ENCODE data around the gene FRMPD4. TPM values are rescaled to one million over a fixed set of nuclear protein-coding genes. Genes with fewer than 3 reads are reported as not detected.
"Not testable (repeated sequence)": the region's sequence is repeated elsewhere in the genome, so short reads cannot be mapped to it uniquely, and the experiment has no call there.

FRMPD4 gene
- total RNA-seq = 1.2 TPM
- long read RNA-seq, partial matches to known transcripts = 0 of 1 reads
- long read RNA-seq, other reads (novel, unspliced or antisense) = 1 of 1 reads

DNA sequence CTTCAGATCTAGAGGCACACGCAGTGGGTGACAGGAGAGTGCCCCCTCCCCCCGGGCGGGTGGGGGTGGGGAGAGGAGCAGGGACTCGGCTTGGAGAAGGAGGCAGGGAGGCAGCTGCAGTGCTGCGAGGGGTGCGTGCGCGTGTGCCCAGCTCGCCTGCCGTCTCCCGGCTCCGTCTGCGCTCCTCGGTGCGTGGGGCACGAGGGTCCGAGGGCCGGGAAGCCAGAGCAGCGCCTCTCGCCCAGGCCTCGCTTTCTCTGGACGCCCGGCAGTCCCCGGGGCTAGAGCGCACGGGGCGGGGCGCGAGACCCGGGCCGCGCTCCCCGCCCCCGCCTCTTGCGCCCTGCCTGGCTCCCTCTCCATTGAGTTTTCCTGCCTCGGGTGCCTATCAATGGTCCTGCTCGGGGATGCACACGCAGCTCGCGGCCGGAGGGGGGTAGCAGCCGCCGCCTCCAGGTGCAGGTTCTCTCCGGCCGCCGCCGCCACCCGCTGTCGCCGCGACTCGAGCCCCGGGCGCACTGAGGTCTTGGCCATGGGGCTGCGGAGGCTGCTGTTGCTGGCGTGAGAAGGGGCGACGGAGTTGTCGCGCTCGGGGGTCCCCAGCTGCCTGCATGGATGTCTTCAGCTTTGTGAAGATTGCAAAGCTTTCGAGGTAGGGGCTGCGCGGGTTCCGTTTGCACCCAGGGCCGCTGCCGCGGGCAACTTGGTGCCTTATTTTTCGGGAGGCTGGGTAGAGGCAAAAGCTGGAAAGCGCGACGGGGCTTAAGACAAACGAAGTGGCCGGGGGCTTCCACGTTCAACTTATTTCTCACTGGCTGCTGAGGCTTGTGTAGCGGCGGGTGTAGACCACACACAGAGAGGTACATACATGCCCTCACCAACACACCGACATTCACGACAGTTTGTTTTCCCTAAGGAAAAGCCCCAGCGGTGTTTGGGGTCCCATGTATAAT is at the start of gene FRMPD4:
TSS of gene FRMPD4 (plus strand) at position 113 of the 953 bp plus-strand sequence. CDS start at position 612, 499 bp downstream.
- DNase-seq (ENCODE audit: missing footprints) (peak; percentile 51), ATAC-seq (no peak)
- intact Hi-C loops (cut with DNase I) = no loop called here

DNA sequence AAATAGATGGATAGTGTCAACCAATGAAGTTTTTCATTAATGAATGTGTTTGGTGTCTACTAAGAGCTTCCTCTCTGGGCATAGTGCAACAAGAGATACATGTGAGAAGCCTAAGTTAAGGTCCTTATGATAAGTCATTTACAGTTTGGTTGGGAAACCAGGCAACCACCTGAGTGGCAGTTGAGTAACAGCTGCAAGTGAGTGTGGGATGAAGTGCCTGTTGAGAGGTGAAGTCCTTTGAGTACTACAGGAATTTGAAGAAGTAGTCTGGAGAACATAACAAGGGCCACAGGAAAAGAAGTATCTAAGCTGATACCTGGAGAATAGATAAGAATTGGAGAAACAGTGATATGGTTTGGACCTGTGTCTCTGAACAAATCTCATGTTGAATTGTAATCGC is 48.5 kb upstream of the FRMPD4 start:
- intact Hi-C loops (cut with DNase I) = loop anchor here (10.0 kb wide), 1 partner anchor 475 kb away; no protein-coding TSS in a partner anchor
- DNase-seq (ENCODE audit: missing footprints) (no peak), ATAC-seq (no peak)

DNA sequence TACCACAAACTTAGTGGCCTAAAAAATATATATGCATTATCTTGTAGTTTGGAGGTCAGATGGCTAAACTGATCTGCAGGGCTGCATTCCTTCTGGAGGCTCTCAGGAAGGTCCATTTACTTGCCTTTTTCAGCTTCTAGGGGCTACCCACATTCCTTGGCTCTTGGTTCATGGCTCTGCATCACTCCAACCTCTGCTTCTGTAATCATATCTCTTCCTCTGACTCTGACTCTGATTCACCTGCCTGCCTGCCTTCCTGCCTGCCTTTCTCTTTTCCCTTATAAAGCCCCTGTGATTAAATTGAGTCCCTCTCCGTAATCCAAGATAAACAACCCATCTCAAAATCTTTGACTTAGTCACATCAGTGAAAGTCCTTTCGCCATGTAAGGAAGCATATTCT is 25.0 kb upstream of the FRMPD4 start:
- DNase-seq (ENCODE audit: missing footprints) (no peak), ATAC-seq (no peak)
- intact Hi-C loops (cut with DNase I) = no loop called here

DNA sequence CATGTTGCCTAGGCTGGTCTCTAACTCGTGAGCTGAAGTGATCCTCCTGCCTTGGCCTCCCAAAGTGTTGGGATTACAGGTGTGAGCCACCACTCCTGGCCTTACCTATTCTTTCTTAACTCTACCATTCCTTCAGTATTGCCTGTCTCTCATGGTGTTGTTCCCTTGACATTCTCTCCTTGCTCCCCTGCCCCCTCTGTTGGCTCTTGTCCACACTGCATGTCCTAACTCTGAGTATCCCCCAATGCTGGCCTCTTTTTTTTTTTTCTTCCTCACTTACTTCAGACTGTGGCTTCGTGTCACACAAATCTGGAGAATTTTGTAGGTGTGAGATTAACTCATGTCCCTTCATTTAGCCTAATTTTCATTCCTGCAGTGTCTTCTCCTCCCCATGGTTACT is 22.9 kb upstream of the FRMPD4 start:
- ATAC-seq (no peak), DNase-seq (ENCODE audit: missing footprints) (no peak)
- intact Hi-C loops (cut with DNase I) = no loop called here

DNA sequence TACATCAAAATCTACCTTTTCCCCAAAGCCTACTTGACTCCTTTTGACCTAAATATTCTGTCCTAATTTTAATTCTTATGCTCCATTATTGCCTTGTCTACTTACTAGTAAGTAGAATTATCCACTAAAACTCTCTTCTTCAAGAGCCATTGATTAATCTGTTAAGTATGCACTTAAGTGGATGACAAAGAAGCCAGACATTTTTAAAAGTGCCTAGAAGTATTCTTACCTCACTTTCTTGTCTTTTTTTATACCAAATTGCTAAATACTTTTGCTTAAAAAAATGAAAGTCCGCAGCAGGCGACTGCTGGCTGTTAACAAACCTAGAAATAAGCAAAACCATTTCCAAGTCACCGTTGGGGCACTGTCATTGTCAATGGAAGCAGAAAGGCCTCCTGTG is 20.1 kb upstream of the FRMPD4 start:
- intact Hi-C loops (cut with DNase I) = no loop called here
- no peak for ATAC-seq
- DNase-seq (ENCODE audit: missing footprints) = no peak

DNA sequence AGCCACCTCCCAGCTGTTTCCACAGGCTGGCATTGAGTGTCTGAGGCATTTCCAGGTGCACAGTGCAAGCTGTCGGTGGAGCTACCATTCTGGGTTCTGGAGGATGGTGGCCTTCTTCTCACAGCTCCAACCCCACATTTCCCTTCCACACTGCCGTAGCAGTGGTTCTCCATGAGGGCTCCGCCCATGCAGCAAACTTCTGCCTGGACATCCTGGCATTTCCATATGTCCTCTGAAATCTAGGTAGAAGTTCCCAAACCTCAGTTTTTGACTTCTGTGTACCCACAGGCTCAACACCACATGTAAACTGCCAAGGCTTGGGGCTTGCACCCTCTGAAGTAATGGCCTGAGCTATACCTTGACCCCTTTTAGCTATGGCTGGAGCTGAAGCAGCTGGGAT is 10.3 kb upstream of the FRMPD4 start:
- ATAC-seq = no peak
- intact Hi-C loops (cut with DNase I) = no loop called here
- DNase-seq (ENCODE audit: missing footprints) = no peak

DNA sequence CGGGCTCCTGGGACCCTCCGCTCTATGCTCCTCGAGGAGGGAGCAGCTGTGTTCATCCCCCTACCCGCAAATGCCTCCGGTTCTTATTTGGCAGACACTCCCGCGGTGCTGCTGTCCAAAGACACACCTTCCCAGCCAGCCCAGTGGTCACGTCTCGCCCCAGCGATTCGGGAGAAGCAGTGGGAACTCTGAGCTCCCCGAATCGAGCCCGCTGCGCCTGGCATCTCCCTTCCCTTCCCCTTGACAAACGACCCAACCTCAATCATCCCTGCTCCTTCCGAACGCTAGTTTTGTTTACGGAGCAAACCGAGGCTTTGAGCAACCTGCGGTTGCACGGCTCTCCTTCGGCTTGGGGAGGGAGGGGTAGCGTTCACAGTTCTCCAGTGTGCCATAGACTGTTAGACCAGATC is 317 bp upstream of the FRMPD4 start:
- DNase-seq (ENCODE audit: missing footprints) (no peak), ATAC-seq (no peak)
- intact Hi-C loops (cut with DNase I) = no loop called here

DNA sequence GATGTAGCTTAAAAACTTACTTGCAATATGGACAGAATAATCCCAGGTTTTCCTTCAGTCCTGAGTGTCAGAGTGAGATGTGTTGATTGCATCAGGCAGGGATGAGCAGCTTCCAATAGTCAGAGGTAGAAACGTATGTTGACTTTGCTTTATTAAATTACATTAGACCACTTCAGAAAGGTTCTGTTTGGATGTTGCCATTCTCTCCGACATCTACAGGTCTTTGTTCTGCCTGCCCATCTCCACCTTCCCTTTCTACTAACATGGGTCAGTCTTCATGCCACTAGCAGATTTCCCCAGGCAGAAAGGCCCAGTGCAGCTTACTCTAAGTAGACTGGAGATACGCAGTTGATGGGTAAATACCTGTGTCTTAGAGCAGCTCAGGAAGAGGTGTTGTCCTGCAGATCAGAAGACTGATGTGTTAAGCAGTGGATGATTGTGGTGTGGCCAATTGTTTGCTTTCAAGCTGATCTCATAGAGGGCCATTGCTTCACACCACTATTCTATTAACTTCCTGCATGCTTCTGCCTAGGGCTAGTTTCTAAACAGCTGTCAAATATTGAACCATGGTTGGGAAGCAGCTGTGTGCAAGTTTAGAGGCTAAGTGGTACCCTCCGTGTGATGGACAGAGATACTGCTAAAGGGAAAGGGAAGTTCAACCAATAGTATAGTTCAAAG is 1.8 kb downstream of the FRMPD4 start:
- no peak for ATAC-seq
- no peak for DNase-seq (ENCODE audit: missing footprints)
- intact Hi-C loops (cut with DNase I) = no loop called here

DNA sequence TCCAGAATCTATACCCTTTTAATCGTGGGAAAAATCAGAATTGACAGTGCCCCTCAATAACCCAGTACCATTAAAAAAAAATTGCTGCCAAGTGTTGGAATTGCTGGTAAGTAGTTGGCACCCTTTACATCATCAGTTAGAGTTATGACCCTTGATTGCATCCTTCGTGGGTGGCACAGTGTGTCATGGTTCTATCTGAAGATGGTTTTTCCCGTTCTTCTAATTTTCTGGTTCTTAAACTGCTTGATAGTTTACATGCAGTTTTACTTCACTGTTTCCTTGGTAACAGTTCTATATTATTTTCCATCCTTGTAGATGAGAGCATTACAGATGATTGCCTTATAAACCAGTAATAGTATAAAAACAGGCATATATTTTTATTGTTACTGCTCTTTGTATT is 3.2 kb downstream of the FRMPD4 start:
- no peak for ATAC-seq
- intact Hi-C loops (cut with DNase I) = no loop called here
- DNase-seq (ENCODE audit: missing footprints) = no peak

DNA sequence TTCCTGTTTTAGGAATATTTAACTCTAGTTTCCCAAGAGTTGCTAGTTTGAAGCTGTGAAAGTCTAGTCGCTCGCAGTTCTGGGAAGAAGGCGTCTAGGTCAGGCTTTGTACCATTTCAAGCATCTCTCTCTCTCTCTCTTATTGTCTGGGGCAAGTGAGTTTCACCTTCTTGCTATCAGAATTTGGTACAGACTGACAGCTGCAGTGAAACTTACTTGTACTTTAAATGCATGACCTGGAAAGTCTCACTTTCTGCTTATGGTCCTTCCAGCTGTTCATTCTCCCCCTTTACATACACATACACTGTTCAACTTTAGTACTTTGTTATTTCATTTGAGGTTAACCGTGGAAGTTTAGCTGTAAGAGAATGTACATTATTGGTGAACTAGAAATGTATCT is 4.4 kb downstream of the FRMPD4 start:
- DNase-seq (ENCODE audit: missing footprints) (no peak), ATAC-seq (no peak)
- intact Hi-C loops (cut with DNase I) = no loop called here

DNA sequence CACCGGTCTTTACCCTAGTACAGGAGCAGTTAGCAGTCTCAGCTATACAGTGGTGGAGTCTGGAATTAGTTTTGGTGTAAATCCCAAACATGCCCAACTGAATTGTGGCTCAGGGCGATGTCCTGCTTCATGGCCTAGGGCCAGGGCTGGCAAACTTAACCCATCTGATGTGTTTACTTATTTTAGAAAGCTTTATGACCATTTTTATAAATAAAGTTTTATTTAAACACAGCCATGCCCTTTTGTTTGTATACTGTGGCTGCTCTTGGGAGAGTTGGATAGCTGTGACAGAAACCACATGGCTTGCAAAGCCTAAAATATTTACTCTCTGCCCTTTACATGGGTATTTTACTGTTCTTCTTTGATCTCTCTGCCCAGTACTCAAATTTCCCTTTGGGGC is 7.1 kb downstream of the FRMPD4 start:
- ATAC-seq (no peak), DNase-seq (ENCODE audit: missing footprints) (no peak)
- intact Hi-C loops (cut with DNase I) = no loop called here

DNA sequence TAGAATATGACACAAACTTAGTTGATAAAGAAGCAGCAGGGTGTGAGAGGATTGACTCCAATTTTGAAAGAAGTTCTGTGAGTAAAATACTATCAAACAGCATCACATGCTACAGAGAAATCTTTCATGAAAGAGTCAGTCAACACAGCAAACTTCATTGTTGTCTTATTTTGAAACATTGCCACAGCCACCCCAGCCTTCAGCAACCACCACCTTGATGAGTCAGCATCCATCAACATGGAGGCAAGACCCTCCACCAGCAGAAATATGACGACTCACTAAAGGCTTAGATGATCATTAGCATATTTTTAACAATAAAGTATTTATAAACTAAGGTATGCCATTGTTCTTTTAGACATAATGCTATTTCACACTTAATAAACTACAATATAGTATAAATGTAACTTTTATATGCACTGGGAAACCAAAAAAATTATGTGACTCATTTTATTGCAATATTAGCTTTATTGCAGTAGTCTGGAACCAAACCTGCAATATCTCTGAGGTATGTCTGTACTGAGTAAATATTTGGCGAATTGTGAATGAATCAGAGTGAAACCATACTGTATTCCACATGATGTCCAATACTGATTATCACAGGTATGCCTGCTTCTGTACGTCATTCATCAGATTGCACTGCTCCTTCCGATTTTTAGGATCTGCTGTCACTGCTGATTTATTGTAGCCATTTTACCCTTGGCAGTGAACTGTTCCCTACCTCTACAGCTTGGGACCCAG is 11.6 kb downstream of the FRMPD4 start:
- DNase-seq (ENCODE audit: missing footprints) (no peak), ATAC-seq (no peak)
- intact Hi-C loops (cut with DNase I) = no loop called here

DNA sequence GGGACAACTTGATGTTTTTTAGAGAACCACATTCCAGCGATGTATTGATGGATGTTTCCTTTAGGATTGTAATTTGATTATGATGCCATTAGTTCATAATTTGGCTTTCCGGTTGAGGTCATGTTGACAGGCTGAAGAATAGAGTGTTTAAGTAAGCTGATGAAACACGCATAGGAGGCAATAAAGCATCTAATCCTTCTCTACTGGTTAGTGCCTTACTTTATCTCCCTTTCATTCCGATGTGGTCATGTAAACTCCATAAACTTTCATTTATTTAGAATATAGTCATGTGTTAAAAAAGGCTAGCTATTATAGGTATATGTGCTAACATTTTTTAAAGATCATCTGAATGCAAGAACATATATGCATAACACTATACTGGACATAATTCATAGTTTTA is 15.0 kb downstream of the FRMPD4 start:
- intact Hi-C loops (cut with DNase I) = no loop called here
- ATAC-seq (no peak), DNase-seq (ENCODE audit: missing footprints) (no peak)

DNA sequence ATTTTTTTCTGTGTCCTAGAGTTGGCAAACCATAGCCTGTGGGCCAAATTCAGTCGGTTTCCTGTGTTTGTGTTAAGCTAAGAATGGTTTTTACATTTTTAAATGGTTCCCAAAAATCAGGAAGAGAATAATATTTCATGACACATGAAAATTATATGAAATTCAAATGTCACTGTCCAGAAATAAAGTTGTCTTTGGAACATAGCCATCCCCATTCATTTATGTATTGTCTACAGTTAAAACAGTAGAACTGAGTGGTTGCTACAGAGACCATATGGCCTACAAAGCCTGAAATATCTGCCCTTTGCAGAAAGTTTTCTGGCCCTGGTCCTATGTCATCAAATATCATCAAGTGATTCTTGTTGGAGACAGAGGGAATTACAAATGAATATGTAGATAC is 15.5 kb downstream of the FRMPD4 start:
- no peak for DNase-seq (ENCODE audit: missing footprints)
- intact Hi-C loops (cut with DNase I) = no loop called here
- ATAC-seq = no peak

DNA sequence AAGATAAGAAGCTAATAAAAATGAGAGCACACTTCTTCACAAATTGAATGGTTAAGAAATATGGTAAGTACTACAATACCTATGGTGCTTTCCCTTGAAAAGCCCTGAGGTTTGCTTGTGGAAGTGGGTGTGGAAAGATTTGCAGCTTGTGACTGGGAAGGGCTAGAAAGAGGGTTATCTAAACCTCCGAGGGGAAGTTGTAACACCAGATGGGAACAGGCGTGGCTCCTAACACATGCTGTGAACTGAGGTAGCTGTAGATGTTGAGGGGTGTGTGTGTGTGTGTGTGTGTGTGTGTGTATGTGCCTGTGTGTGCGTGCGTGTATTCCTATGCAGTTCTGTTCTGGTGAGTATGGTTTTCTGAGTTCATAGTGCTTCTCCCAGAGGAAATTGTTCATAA is 21.5 kb downstream of the FRMPD4 start:
- DNase-seq (ENCODE audit: missing footprints) = no peak
- no peak for ATAC-seq

DNA sequence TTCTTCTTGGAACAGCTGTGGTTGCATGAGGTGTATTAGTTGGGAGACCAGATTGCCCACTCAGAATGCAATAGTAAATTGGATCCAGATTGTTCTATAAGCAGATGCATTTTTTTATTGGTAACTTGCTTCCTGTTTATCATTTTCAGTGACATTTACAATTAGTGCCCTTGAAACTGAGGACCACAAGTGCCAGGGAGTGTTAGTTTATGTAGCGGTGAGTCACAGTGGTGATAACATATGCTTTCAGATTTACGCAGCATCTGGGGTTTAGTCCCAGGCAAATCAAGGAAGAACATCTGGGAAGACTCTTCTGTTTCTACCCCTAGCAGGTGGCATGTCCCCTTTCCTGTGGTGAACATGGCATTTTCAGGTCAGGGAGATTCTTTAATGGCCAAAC is 24.1 kb downstream of the FRMPD4 start:
- intact Hi-C loops (cut with DNase I) = no loop called here
- DNase-seq (ENCODE audit: missing footprints) (no peak), ATAC-seq (no peak)

More for the DNA sequence above, 21.5 kb downstream of the FRMPD4 start:
- intact Hi-C loops (cut with DNase I) = no loop called here

DNA sequence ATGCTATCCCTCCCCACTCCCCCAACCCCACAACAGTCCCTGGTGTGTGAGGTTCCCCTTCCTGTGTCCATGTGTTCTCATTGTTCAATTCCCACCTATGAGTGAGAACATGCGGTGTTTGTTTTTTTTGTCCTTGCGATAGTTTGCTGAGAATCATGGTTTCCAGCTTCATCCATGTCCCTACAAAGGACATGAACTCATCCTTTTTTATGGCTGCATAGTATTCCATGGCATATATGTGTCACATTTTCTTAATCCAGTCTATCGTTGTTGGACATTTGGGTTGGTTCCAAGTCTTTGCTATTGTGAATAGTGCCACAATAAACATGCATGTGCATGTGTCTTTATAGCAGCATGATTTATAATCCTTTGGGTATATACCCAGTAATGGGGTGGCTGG is 25.9 kb downstream of the FRMPD4 start:
- DNase-seq (ENCODE audit: missing footprints); intact Hi-C loops (cut with DNase I); ATAC-seq: not testable (repeated sequence)

DNA sequence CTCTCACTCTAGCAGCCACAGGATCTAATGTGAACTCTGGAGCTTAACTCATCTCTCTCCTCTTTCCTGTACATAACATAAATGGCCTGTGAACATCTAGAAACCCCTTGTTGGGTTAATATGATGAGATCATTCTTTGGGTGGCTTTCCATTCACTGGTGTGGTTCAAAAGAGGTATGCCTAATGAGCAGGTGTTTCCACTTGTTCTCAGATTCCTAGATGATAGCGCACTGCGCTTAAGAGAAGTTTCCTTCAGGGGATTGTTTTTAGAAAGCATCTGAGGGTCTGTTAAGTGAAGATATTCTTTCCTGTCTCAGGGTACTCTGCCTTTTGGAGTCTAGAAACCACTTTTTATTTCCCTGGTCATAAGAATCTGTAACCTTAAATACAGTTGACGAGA is 32.5 kb downstream of the FRMPD4 start:
- intact Hi-C loops (cut with DNase I) = no loop called here
- DNase-seq (ENCODE audit: missing footprints) = no peak
- ATAC-seq = no peak

DNA sequence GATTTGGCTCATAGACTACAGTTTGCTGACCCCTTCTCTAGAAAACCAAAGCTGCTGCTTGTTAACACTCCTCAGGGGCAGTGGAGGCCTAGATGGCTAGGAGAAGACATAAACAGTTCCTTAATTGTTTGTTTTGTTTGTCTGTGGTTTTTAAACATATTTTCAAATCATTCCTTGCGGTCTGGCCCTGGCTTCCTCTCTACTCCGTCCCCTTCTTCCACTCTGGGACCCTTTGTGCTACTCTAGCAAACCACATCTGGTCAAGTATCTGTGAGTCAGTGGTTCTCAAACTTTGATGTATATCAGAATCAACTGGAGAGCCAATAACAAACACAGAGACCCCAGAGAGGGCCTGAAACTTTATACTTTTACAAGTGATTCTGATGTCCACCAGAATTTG is 36.1 kb downstream of the FRMPD4 start:
- ATAC-seq = no peak
- no peak for DNase-seq (ENCODE audit: missing footprints)
- intact Hi-C loops (cut with DNase I) = no loop called here
